ENCODE results near the gene GADL1. TPM values are rescaled to one million over a fixed set of nuclear protein-coding genes. Genes with fewer than 3 reads are reported as not detected.
A peak's percentile ranks its signal among the peaks of the same experiment; 100 is the strongest.

GADL1 gene
- polyA plus RNA-seq, 3 donors = not detected

DNA sequence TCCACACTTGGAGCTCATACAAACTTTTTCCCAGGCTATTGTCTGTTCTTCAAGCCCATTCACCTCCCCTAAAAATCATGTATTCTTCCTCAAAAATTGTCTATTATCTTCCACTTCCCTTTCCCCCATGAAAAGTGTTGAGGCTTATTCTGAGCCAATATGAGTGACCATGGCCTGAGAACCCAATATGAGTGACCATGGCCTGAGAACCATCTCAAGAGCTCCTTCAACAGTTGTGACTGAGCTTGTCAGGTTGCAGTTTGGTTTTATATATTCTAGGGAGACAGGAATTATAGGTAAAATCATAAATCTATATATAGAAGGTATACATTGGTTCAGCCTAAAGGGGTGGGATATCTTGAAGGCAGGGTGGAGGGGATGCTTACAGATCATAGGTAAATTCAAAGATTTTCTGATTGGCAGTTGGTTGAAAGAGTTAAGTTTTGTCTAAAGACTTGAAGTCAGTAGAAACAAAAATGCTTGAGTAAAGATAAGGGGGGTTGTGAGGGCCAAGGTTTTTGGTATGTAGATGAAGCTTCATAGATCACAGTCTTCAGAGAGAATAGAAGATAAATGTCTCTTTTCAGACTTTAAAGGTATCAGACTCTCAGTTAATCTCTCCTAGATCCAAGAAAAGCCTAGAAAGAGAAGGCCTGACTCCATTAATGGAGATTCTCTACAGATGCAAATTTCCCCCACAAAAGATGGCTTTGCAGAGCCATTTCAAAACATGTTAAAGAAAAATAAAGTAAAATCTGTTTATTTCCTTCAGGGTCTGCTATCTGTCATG is 192.2 kb downstream of the GADL1 start:
- H3K4me1 ChIP-seq (ENCODE audit: control insufficient read depth in 1 of 2, insufficient read depth in 2 of 2, low read length in 2 of 2) = no peaks in the 10 kb centered on the region
- H4K20me1 ChIP-seq (ENCODE audit: insufficient read depth, low read length) = peaks cover 17% of the 10 kb centered on the region
- intact Hi-C loops (cut with micrococcal nuclease) = no loop called here
- H3K4me2 ChIP-seq (replicated peaks; ENCODE audit: extremely low read depth, low read length, poor library complexity, severe bottlenecking) = no peak overlapping the region
- Mint-ChIP-seq H3K27me3 (ENCODE audit: low read depth in 3 of 3) (no peaks in the 10 kb centered on the region), H3K9me3 (peaks cover 0 to 7% (median 4%) of the 10 kb centered on the region in 7 donors), H3K4me1 (no peaks in the 10 kb centered on the region), H3K27ac (no peak overlapping the region), H3K4me3 (no peak overlapping the region), H3K36me3 (peaks cover 16 to 17% of the 10 kb centered on the region in 2 donors)
- no peak overlapping the region for H3K9ac ChIP-seq (ENCODE audit: insufficient read depth, low read length, poor library complexity, severe bottlenecking)
- H3K36me3 ChIP-seq (replicated peaks in 1 of 2; ENCODE audit: control insufficient read depth in 1 of 2, insufficient read depth in 2 of 2, low read length in 2 of 2) = peaks cover 0 to 19% of the 10 kb centered on the region in 2 donors
- no peak for DNase-seq
- no peaks in the 10 kb centered on the region for H3K27me3 ChIP-seq (ENCODE audit: control insufficient read depth in 2 of 2, insufficient read depth in 2 of 2, low read length in 2 of 2)
- H3K9me3 ChIP-seq (replicated peaks in 1 of 2; ENCODE audit: control insufficient read depth in 1 of 2, insufficient read depth in 1 of 2, low read length in 2 of 2) = no peaks in the 10 kb centered on the region
- TF ChIP-seq CTCF (IDR thresholded peaks at IDR 0.05) = no peak
- H2AFZ ChIP-seq (ENCODE audit: insufficient read depth, low read depth, low read length, poor library complexity, severe bottlenecking) = no peak overlapping the region
- no peak overlapping the region for H3K27ac ChIP-seq (ENCODE audit: low read depth in 1 of 2, low read length in 2 of 2)
- H3K79me2 ChIP-seq (ENCODE audit: insufficient read depth, low read length) = no peaks in the 10 kb centered on the region
- H3K4me3 ChIP-seq (replicated peaks in 1 of 3; ENCODE audit: low read depth in 2 of 3, low read length in 3 of 3) = no peak overlapping the region

DNA sequence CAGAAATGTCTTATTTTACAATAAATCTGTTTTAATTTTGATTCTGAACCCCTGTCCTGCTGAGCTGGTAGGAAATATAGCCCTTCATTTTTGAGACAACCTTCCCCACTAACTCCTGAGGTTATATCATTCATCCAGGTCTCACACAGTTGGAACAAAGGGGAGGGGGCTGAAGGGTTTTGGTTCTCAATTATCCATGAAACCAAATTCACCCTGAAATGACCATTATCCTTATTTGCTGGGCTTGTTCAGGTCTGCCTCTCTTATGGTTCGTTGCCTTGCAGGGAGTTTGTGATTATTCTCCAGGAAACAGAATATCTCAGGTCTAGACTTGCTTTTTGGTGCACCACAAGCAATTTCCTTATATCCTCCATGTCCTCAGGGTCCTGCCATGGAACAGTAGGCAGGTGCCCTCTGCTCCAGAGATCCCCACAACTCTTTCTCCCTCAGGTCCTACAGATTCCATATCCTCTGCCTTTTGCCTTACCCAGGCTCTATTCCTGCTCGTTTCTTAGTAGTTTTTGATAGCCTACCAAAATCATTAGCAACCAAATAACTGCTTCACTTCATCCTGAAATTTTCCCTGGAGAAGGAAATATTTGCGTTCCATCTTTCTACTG is 193.6 kb downstream of the GADL1 start:
- H3K79me2 ChIP-seq (ENCODE audit: insufficient read depth, low read length) = no peaks in the 10 kb centered on the region
- Mint-ChIP-seq H3K4me1 (no peaks in the 10 kb centered on the region), H3K36me3 (peaks cover 27 to 29% of the 10 kb centered on the region in 2 donors)

More for the DNA sequence above, 193.6 kb downstream of the GADL1 start:
- Histone ChIP-seq H3K9me3 (replicated peaks in 1 of 2; ENCODE audit: control insufficient read depth in 1 of 2, insufficient read depth in 1 of 2, low read length in 2 of 2) (no peaks in the 10 kb centered on the region), H3K27me3 (ENCODE audit: control insufficient read depth in 2 of 2, insufficient read depth in 2 of 2, low read length in 2 of 2) (no peaks in the 10 kb centered on the region), H3K4me2 (replicated peaks; ENCODE audit: extremely low read depth, low read length, poor library complexity, severe bottlenecking) (no peak overlapping the region), H3K4me3 (replicated peaks in 1 of 3; ENCODE audit: low read depth in 2 of 3, low read length in 3 of 3) (no peak overlapping the region), H4K20me1 (ENCODE audit: insufficient read depth, low read length) (peaks cover 32% of the 10 kb centered on the region), H3K9ac (ENCODE audit: insufficient read depth, low read length, poor library complexity, severe bottlenecking) (no peak overlapping the region), H3K4me1 (ENCODE audit: control insufficient read depth in 1 of 2, insufficient read depth in 2 of 2, low read length in 2 of 2) (no peaks in the 10 kb centered on the region), H2AFZ (ENCODE audit: insufficient read depth, low read depth, low read length, poor library complexity, severe bottlenecking) (no peak overlapping the region), H3K36me3 (replicated peaks in 1 of 2; ENCODE audit: control insufficient read depth in 1 of 2, insufficient read depth in 2 of 2, low read length in 2 of 2) (peaks cover 7 to 33% of the 10 kb centered on the region in 2 donors), H3K27ac (ENCODE audit: low read depth in 1 of 2, low read length in 2 of 2) (no peak overlapping the region)
- 100% methylated on average over 1 of the region's 3 CpGs for WGBS (ENCODE audit: insufficient coverage)
- Mint-ChIP-seq H3K9me3 (peaks cover 0 to 7% (median 3%) of the 10 kb centered on the region in 7 donors), H3K4me3 (no peak overlapping the region), H3K27ac (peak overlapping the region in 1 of 7 donors; percentile 31), H3K27me3 (ENCODE audit: low read depth in 3 of 3) (no peaks in the 10 kb centered on the region)
- intact Hi-C loops (cut with micrococcal nuclease) = no loop called here
- DNase-seq = no peak
- no peak for TF ChIP-seq CTCF (IDR thresholded peaks at IDR 0.05)

All from CD14-positive monocyte (primary cell).